B cell (primary cell): ENCODE data around the gene NBPF8. TPM values are rescaled to one million over a fixed set of nuclear protein-coding genes. Genes with fewer than 3 reads are reported as not detected.
"Not testable (repeated sequence)": the region's sequence is repeated elsewhere in the genome, so short reads cannot be mapped to it uniquely, and the experiment has no call there.

Experiments
- ATAC-seq: fragments of 200-7000 bp; cut with Tn5 transposase; one replicate; pipeline ENCODE4 v1.10.0; 2021; ENCODE audit warnings: low read depth, mild to moderate bottlenecking, moderate number of reproducible peaks, moderate library complexity
- CTCF ChIA-PET: fragments of 350-600 bp; sonication (Branson Sonifier 250); formaldehyde crosslinking; loops from one replicate; lab custom pipeline; 2021; ENCODE audit warnings: antibody characterized with exemption, inconsistent platforms; lab: Charles Lee
- POLR2A ChIA-PET: fragments of 350-600 bp; sonication (Branson Sonifier 250); formaldehyde crosslinking; loops from one replicate; lab custom pipeline; 2021; ENCODE audit warnings: antibody characterized with exemption; lab: Charles Lee
- DNase-seq: peaks from one replicate; pipeline ENCODE4 v3.0.0; 2013
- H2AFZ ChIP-seq: 2 replicates; pipeline ENCODE4 v1.6.1; 2012; ENCODE audit warnings: mild to moderate bottlenecking, low read depth, low read length; ENCODE audit not compliant: insufficient read depth, poor library complexity, severe bottlenecking
- H3K27ac ChIP-seq, 2 donors: 1 replicate in 1 of 2; 2 replicates in 1 of 2; pipeline ENCODE4 v1.5.1; 2012 to 2013; ENCODE audit warnings: low read length in 2 of 2, mild to moderate bottlenecking in 2 of 2, moderate library complexity in 1 of 2
- H3K27me3 ChIP-seq, 4 experiments: fragments of 200-600 bp in 1 of 4; sonication (generic) in 1 of 4; replicated peaks in 1 of 4; 1 replicate in 2 of 4; 2 replicates in 2 of 4; pipeline versions ENCODE4 v1.6.1 to v1.7.0; 2013 to 2016; ENCODE audit warnings: low read length in 3 of 4, mild to moderate bottlenecking in 2 of 4, mixed read lengths in 1 of 4, moderate library complexity in 1 of 4; ENCODE audit not compliant: insufficient read depth in 4 of 4, control insufficient read depth in 3 of 4; ENCODE audit errors: control extremely low read depth in 1 of 4
- H3K36me3 ChIP-seq, 2 experiments: replicated peaks in 1 of 2; 1 replicate in 1 of 2; 2 replicates in 1 of 2; pipeline versions ENCODE4 v1.6.1 to v1.7.1; 2013; ENCODE audit warnings: low read length in 1 of 2; ENCODE audit not compliant: insufficient read depth in 2 of 2, control insufficient read depth in 1 of 2; ENCODE audit errors: control extremely low read depth in 1 of 2, extremely low read depth in 1 of 2
- H3K4me1 ChIP-seq, 2 donors: fragments of 200-600 bp in 1 of 2; sonication (generic) in 1 of 2; 1 replicate in 1 of 2; 2 replicates in 1 of 2; pipeline versions ENCODE4 v1.5.1 to v1.6.1; 2013 to 2017; ENCODE audit warnings: low read length in 2 of 2; ENCODE audit not compliant: control insufficient read depth in 2 of 2, insufficient read depth in 2 of 2
- H3K4me2 ChIP-seq: replicated peaks from 2 replicates; pipeline ENCODE3; 2012; ENCODE audit warnings: mild to moderate bottlenecking, low read depth, low read length; ENCODE audit not compliant: poor library complexity, severe bottlenecking
- H3K4me3 ChIP-seq, 5 experiments: fragments of 200-600 bp in 1 of 5; sonication (generic) in 1 of 5; 1 replicate in 3 of 5; 2 replicates in 2 of 5; pipeline versions ENCODE4 v1.5.1 to v1.7.0; 2011 to 2016; ENCODE audit warnings: low read length in 4 of 5, mild to moderate bottlenecking in 4 of 5, low read depth in 2 of 5, control low read depth in 1 of 5, moderate library complexity in 1 of 5; ENCODE audit not compliant: insufficient read depth in 1 of 5; ENCODE audit errors: control extremely low read depth in 1 of 5, extremely low read depth in 1 of 5
- H3K79me2 ChIP-seq: fragments of 200-600 bp; sonication (generic); one replicate; pipeline ENCODE4 v1.6.0; 2016; ENCODE audit warnings: low read length; ENCODE audit not compliant: control insufficient read depth, insufficient read depth
- H3K9ac ChIP-seq: fragments of 200-600 bp; sonication (generic); 2 replicates; pipeline ENCODE4 v1.6.1; 2017; ENCODE audit warnings: mild to moderate bottlenecking, low read length, moderate library complexity
- H3K9me3 ChIP-seq, 3 donors: one replicate each; pipeline versions ENCODE4 v1.6.1 to v1.7.1; 2013; ENCODE audit warnings: low read length in 2 of 3; ENCODE audit not compliant: control insufficient read depth in 2 of 3, insufficient read depth in 1 of 3; ENCODE audit errors: control extremely low read depth in 1 of 3
- H4K20me1 ChIP-seq: 2 replicates; pipeline ENCODE4 v1.6.0; 2012; ENCODE audit warnings: mild to moderate bottlenecking, low read length; ENCODE audit not compliant: insufficient read depth, control insufficient read depth, poor library complexity, severe bottlenecking
- H3K27ac Mint-ChIP-seq: one replicate; pipeline ENCODE4 v1.8.0; 2021; ENCODE audit warnings: mixed read lengths
- H3K27me3 Mint-ChIP-seq: one replicate; pipeline ENCODE4 v1.8.0; 2021; ENCODE audit warnings: mixed read lengths
- H3K4me1 Mint-ChIP-seq: one replicate; pipeline ENCODE4 v1.8.0; 2021; ENCODE audit warnings: mixed read lengths
- H3K4me3 Mint-ChIP-seq: one replicate; pipeline ENCODE4 v1.8.0; 2021; ENCODE audit warnings: mixed read lengths
- H3K9me3 Mint-ChIP-seq: one replicate; pipeline ENCODE4 v1.8.0; 2022; ENCODE audit warnings: mixed read lengths; ENCODE audit not compliant: insufficient read depth
- WGBS: methylation state at CpG from one replicate; pipeline ENCODE4 v1.1.5; 2013; ENCODE audit warnings: missing lambda C conversion rate; ENCODE audit not compliant: insufficient coverage; 5-methylcytosine and 5-hydroxymethylcytosine counted together
- intact Hi-C: fragments of 100-400 bp; cut with micrococcal nuclease; formaldehyde crosslinking; loops from one replicate; pipeline ENCODE4 v1.10.0; 2022
- polyA plus RNA-seq: library from polyadenylated mRNA; depleted of rRNA; stranded (reverse); fragments of >200 nt; gene quantifications from 2 replicates; pipeline ENCODE4 v1.2.3, GENCODE V29; 2012
- total RNA-seq, 2 donors: library from RNA; stranded (reverse); fragments of 120-200 nt in 1 of 2; gene quantifications; 1 replicate in 1 of 2; 2 replicates in 1 of 2; pipeline versions ENCODE4 v1.2.3 to v1.2.4, GENCODE V29; 2013 to 2022

Gene NBPF8
- total and polyA plus RNA-seq, 2 donors (not counting 1 experiment from before 2014, with no cell fraction given): 20.9 to 35.6 TPM

GRCh38 chr1:120449124-120449523 is 34.3 kb downstream of the NBPF8 start:
- CTCF ChIA-PET, intact Hi-C loops, H3K36me3 ChIP-seq: not testable (repeated sequence)

More at GRCh38 chr1:120449124-120449523, 34.3 kb downstream of the NBPF8 start:
- H3K4me2 ChIP-seq, H3K27ac ChIP-seq, H2AFZ ChIP-seq, H3K27ac Mint-ChIP-seq, H4K20me1 ChIP-seq, ATAC-seq, H3K4me3 Mint-ChIP-seq, POLR2A ChIA-PET, H3K9me3 ChIP-seq, H3K9ac ChIP-seq, H3K79me2 ChIP-seq, H3K4me3 ChIP-seq, H3K27me3 ChIP-seq, H3K4me1 ChIP-seq, DNase-seq, H3K27me3 Mint-ChIP-seq, H3K4me1 Mint-ChIP-seq, H3K9me3 Mint-ChIP-seq: not testable (repeated sequence)
- WGBS: no CpG with 5 or more reads among the region's 5 CpGs

Other genes with a start within 250 kb of the NBPF8 start
- 32.0 and 33.0 TPM in 2 replicates for gene SEC22B, start 238.5 kb upstream of the NBPF8 start, total RNA-seq
- 6.5 and 8.8 TPM in 2 replicates for gene SEC22B, start 238.5 kb upstream of the NBPF8 start, polyA plus RNA-seq